Stimulated activated CD8-positive, alpha-beta memory T cell treated with anti-CD3 and anti-CD28 coated beads, Interleukin-12 subunit alpha, Interleukin-12 subunit beta, amount 100 ng/mL, for 4 hours (primary cell): ENCODE results near the gene PAQR6.

Source experiments
- DNase-seq: peaks from one replicate; pipeline ENCODE4 v3.0.0-alpha.2; 2020; ENCODE audit warnings: low read depth

Gene PAQR6, protein sequence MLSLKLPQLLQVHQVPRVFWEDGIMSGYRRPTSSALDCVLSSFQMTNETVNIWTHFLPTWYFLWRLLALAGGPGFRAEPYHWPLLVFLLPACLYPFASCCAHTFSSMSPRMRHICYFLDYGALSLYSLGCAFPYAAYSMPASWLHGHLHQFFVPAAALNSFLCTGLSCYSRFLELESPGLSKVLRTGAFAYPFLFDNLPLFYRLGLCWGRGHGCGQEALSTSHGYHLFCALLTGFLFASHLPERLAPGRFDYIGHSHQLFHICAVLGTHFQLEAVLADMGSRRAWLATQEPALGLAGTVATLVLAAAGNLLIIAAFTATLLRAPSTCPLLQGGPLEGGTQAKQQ

DNA sequence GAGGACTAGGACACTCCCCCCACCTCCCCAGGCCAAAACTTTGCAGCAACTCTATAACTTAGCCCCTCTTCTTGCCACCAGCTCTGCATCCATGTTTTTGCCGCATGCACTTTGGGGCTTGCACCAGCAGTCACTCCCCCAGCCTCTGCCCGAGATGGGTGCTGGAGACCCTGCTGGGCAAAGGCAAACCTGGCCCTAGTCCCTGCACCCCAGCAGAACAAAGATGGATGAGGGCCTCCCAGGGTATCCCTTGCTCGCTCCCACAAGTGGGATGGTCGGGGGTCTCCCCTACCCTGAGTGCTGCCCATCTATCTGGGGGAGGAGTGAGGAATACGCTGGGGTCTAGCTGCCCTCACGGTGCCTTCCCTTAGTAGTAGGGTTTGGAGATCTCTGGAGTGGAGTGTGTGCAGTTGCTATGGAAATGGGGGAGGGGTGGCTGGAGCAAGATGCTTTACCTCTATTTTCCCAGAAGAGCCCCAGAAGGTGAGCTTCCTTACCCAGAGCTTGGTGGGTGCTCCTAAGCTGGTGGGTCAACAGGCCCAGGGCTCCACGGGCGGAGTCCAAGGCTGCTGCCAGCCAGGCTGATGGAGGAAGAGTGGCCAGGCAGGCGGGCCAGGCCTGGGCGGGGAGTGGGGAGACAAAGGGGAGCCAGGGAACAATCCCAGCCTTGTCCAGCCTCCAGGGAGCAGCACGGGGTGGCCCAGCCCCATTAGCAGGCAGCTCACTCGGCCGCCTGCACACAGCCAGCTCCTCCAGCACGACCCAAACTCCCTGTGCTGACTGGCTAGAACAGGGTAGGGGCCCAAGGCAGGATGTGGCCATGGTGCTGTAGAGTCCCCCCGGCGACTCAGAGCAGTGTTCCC, at the start of gene PAQR6:
Gene PAQR6, minus strand, starts transcription at position 597 of the 863 bp plus-strand sequence. CDS start 1,325 bp downstream, outside the sequence.
- DNase-seq, result no peak

DNA sequence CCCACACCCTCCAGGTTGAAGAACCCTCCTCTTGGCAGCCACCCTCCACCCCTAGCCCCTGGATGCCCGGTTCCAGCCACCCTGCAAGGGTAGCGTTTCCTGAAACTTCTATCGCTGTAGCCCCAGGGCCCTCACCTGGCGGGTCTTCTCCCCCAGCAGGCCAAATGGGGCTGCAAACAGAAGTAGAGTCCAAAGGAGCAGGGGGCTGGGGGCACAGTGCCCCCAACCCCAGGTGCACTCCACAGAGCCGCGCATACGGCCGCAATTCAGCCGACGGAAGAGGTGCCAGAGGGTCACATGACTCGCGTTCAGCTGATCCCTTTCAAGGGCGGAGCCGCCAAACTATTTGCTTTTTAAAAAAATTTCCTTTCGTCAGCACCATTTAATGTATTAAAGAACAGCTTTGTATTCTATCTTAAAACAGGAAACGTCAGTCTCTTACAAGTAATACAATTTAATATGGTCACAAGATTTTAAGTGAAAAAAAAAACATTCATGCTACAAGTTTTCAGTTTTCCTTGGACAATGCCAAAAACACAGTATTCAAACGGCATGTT, 47.6 kb upstream of the PAQR6 start, which contains the start of gene GLMP:
Gene GLMP, minus strand, starts transcription at position 289 of the 557 bp plus-strand sequence. Its CDS starts 34 bp downstream, at position 255.
- DNase-seq, result peak; percentile 21

DNA sequence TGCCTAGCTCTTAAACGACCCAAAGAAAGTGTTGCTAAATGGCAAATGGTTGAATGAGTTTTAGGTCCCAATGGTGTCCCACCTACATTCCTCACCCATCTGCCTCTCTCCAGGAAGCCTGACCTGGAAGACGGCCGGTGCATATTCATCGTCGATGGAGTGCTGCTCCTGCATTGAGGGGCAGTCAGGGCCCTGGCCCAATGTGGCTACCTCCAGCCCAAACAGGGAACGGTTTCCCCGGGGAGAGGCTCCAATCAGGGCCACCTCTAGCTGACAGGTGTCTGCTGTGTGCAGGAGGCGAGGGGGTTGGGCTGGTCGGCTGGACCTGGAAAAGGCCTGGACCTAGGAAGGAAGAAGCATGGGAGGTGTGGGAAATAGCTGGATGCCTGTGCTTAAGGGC, 46.0 kb upstream of the PAQR6 start:
- DNase-seq, result no peak

DNA sequence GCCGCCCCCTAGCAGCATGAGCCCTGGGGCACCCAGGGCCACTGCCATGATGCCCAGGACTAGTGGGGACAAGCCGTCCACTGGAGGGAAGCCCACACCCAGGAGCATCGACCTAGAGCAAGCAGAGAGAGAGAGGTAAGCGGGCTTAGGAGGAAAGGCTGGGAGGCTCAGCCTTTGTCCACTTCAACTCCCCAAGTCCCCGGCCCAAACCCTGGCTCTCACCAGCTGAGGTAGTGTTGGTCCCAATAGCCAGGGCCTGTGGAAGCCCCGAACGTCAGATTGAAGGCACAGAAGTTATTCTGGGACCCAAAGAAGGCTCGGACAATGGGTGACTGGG, 45.2 kb upstream of the PAQR6 start:
- DNase-seq, result no peak

DNA sequence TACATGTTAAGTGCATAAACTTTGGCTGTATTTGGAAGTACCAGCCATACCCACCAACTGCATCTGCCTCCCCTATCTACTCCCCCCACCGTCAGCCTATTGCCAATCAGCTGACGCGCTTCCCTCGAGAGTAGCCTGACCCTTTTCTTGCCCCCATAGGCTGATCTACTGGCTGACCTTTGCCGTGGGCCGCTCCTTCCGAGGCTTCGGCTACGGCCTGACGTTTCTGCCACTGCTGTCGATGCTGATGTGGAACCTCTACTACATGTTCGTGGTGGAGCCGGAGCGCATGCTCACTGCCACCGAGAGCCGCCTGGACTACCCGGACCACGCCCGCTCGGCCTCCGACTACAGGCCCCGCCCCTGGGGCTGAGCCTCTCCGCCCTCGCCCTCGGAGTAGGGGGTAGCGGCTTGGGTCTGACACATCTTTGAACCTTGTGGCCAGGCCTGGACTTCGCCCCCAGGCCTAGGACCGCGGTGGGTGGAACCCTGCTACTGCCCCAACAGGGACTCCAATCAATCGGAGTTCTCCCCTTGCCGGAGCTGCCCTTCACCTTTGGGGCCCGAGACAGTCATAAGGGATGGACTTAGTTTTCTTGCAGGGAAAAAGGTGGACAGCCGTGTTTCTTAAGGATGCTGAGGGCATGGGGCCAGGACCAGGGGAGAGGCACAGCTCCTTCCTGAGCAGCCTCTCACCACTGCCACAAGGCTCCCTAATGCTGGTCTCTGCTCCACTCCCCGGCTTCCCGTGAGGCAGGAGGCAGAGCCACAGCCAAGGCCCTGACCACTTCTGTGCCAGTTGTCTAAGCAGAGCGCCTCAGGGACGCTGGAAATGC, 43.6 kb upstream of the PAQR6 start:
- DNase-seq, result peak; percentile 8

DNA sequence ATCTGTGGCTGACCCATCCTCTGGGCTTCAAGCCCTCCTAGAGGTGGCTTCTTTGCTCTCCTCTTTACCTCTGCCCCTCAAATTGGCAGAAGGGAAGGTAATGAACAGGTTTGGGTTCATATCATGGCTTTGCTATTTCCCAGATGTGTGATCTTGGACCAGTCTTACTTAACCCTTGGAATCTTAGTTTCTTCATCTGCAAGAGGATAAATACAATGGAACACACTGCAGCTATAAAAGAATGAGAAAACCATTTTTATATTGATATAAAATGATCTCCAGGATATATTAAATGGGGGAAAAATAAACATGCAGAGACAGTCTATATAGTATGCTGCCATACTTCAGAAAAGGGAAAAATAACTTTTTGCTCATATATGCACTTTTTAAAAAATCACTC, 42.0 kb upstream of the PAQR6 start:
- DNase-seq, result no peak

DNA sequence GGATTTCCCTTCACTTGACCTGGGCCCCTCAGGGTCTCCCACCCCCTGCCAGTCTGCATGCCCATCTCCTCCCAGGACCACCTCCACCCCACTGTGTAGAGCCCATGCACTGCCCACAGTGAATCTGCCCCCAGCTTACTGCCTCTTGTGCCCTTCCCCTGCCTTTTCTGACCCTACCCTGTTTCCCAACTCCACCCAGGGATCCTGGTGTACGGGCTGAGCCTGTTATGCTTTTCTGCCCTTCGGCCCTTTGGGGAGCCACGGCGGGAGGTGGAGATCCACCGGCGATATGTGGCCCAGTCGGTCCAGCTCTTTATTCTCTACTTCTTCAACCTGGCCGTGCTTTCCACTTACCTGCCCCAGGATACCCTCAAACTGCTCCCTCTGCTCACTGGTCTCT, 38.2 kb upstream of the PAQR6 start:
- DNase-seq, result no peak

DNA sequence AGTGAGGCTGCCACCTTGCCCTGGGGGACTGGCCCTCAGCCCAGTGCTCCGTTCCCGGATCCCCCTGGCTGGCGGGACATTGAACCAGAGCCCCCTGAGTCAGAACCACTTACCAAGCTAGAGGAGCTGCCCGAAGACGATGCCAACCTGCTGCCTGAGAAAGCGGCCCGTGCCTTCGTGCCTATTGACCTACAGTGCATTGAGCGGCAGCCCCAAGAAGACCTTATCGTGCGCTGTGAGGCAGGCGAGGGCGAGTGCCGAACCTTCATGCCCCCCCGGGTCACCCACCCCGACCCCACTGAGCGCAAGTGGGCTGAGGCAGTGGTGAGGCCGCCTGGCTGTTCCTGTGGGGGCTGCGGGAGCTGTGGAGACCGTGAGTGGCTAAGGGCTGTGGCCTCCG, 37.6 kb upstream of the PAQR6 start:
- no peak for DNase-seq

DNA sequence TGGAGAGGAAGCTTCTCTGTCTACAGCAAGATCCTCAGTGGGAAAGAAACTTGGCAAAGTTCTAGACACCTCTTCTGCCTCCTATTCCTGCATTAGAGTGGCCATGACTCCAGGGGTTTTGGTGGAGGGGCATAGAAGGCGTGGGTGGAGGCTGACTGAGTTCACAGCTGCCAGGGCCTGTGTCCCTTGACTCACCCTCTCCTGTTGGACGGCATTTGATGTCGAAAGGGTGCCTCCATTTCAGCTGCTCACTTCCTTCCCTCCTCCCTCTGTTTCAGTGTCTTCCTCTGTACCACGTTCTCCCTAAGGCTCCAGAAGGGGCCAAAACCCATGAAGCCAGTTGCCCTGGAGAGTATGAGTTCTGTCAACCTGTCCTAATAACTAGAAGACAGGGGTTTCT, 36.9 kb upstream of the PAQR6 start:
- DNase-seq, result no peak

DNA sequence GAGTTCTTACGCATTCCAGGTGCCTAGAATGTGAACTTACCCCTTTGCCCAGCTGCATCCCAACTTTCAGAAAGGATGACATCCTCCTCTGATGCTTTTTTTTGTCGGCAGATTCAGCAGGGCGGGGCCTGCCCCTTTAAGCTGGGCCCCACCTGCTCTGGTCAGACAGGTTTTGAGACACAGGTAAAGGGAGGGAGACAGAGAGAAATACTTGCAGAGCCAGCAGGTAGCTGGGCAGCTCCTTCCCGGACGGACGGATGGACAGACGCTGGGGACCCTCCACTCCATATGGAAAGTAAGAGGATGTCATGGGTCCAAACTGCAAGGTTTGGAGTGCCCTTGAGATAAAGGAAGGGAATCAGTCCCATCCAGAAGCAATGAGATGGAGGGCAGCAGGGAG, 36.3 kb upstream of the PAQR6 start, which contains the start of gene TMEM79:
Gene TMEM79, plus strand, starts transcription at position 214 of the 400 bp plus-strand sequence. CDS start 902 bp downstream, outside the sequence.
- no peak for DNase-seq

DNA sequence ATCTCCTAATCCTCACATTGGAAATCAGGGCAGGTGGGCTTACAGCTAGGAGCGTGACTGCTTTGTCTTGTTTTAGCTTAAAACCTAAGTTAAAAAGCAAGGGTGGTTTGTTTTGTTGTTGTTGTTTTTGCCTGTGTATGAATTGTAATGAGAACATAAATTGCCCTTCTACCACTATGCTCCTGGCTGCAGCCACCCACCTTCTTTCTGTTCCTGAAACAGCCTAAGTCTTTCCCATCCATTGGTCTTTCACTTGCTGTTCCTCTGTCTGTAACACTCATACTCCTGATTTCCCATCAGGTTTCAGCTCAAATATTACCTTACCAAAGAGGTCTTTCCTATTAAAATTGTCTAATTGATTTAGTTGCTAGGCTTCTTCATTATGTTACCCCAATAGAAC, 35.7 kb upstream of the PAQR6 start:
- no peak for DNase-seq

DNA sequence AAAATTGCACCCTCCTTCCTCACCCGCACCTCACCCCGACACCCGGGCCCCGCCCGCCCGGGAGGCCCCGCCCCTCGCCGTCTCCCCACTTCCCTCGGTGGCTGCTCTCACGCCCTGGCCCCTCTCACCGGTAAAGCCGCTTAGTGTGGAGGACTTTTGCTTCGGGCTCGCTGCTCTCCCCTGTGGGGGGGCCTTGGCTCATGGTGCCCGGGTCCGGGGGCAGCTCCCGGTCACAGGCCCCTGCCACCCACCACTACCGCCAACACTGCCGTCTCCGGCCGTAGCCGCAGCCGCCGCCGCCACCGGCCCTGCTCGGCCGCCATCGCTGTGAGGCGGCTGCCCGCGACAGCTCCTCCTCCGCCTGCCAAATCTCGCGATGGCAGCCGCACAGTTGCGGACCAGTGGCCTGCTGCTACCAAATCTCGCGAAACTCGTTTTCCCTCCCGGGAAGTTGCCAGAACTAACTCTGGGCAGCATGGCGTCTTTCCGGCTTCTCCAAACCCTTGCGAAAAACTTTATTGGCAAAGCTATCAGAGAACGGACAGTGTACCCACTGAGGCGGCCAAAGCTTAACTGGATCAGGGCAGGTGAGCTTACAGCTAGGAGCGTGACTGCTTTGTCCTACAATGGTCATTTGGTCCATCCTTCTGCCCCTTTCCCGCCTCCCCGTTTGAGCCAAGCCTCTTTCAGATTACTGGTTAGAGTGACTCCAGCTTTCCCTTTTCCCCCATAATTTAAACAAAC, 34.8 kb upstream of the PAQR6 start, which contains the start of gene SMG5:
Gene SMG5, minus strand, starts transcription at position 347 of the 744 bp plus-strand sequence. Its CDS starts 145 bp downstream, at position 202.
- peak; percentile 90 for DNase-seq

DNA sequence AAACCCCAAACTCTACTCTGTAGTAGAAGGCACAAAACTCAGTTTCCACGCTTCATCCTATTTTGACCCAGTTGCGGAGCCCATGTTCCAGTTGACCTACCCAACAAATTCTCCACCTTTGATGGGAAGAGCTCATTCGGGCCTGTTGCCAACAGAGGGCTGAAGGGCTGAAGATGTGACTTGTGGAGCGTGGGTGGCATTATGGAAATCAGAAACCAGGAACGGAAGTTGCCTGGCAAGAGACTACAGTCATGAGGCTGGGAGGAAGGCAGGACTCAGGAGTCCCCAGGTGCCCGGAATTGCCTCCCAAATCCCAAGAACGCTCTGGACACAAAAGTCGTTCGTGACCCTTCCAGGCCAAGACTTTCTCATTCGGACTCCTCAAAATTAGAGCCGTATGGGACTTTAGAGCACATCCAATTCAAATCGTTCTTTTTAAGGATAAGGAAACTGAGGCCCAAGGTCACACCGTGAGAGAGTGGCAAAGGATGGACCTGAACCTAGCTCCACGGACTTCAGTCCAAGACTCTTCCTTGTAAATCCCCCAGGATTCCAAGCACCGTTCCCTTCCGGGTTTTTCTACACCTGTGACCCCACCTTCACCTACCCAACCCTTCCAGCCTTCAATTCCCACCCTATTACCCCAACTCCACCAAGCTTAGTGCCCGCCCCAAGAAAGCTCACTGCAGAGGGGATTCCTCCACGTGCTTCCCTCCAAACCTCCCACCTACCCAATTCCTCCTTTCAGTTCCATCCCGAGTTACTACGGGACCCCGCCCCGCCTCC, 34.0 kb upstream of the PAQR6 start:
- no peak for DNase-seq

DNA sequence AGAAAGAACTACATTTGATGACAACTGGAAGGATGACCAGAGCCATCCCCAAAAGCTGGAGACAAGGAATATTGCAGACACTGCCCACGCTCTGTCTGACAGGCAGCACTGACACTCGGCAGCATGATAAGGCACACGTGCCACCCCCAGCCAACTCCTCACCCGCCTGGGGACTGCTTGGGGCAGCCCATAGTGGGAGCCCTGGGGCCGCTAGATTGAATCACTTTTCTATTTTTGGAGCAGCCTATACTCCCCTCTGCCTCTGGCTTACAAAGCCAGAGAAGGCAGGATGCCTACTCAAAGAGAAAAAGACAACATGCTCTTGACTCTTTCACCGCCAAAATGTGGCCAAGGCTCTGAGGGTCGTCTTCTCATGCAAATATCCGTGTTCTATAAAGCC, 33.4 kb upstream of the PAQR6 start:
- DNase-seq, result peak; percentile 23

DNA sequence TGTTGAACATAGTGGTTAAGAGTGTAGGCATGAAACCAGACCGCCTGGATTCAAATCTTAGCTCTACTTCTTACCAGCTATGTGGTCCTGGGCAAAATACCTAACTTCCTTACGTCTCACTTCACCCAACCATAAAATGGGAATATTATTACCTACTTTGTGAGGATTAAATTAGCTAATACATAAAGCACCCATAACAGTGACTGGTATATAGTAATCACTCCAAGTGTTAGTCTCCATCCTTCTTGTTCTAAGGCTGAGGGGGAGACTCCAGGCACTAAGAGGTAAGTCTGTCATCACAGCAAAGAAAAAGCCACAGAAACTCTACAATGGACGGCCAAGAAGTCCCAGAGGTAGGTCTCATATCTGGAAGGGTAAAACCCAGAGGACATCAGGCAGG, 32.0 kb upstream of the PAQR6 start:
- DNase-seq, result no peak

DNA sequence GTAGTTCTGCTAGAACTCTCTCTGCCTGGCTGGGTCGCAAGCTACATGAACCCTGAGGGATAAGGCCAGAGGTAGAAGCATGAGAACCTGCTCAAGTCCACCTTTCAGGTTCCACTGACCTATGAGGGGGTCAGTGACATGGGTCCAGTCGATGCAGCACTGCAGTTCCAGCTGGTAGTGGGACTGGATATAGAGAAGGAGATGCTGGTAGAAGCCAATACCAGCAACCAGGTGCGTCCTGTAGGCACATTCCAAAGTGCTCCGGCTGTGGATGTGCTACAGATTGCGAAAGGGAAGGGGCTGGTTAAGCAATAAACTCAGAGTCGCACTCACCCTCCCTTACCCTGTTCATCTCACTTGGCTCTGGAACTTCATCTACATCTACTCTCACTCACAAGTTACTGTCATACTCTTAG, 29.1 kb upstream of the PAQR6 start:
- no peak for DNase-seq

DNA sequence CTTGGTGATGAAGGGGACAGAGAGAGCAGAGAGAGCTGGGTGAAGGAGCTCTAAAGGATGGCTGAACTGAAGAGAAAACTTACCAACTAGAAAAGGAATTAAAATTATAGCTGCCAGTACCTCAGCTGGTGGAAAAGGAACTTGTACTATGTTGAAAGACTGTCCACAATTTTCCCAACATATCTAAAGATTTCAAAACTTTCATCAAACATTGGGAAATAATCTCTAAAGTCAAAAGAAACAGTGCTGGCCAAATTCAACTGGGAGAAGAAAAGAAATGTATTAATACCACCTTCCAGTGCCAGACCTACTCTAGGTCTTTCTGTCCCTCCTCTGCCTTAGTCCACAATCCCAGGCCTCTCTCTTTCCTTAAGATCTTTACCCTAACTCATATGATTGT, 28.7 kb upstream of the PAQR6 start:
- DNase-seq, result no peak

DNA sequence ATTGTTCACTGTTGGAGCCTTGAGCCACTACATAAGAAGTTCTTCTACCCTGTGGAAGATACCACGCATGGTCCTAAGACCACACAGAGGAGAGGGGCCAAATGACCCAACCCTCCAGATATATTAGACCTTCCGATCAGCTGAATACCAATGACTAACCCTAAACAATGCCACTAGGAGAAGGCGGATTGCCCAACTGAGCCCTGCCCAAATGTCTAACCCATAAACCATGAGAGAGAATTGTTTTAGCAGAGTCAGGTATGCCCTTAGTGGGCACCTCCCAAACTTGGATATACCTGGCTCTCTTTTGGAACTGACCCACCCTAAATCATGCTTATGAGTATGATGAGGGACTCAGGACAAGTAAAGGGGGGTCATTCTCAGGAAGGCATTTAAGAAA, 22.5 kb upstream of the PAQR6 start:
- no peak for DNase-seq

DNA sequence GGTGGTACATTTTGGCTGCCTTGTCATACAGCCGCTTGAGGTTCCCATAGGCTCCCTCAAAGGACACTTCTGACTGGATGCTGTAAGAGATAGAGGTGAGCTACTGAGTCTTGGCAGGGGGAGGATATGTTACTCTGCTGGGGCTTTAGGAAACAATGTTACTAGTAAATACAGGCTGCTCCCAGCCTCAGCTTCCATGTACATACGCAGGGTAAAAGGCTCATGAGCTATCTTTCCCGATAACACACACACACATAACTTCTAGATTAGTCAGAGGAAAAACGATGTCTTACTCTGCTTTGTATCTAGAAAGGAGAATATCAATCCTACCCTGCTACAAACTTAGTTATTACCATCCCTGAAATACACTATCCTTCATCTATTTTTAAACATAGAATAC, 20.5 kb upstream of the PAQR6 start:
- no peak for DNase-seq

DNA sequence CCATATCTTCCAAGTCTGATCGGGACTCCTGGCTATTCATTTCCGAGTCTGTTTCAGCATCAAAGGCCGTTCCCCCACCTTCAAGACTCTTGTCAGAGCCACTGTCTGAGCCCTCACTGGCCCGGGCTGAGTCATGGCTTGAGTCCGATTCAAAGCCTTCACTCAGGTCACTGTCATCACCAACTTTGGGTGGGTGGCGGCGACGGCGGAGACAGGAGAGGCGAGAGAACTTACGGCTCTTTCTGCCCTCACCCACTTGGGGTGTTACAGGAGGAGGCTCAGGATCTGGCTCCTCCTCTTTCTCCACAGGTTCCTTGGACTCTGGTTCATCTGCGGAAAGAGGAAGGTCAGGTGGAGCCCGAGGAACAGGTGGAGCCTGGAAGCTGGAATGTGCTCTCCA, 18.2 kb upstream of the PAQR6 start:
- DNase-seq, result no peak
